Stimulated activated CD8-positive, alpha-beta memory T cell treated with anti-CD3 and anti-CD28 coated beads, Interleukin-4, amount 100 ng/mL, for 24 hours (primary cell): ENCODE results near the gene ADAM8.
"Not testable (repeated sequence)": the region's sequence is repeated elsewhere in the genome, so short reads cannot be mapped to it uniquely, and the experiment has no call there.

Experiments used
- DNase-seq: peaks from one replicate; pipeline ENCODE4 v3.0.0-alpha.2; 2020; ENCODE audit warnings: low read depth

ADAM8 gene

GRCh38 chr10:133267829-133268228, 8.8 kb downstream of the ADAM8 start:
- no peak for DNase-seq

DNA sequence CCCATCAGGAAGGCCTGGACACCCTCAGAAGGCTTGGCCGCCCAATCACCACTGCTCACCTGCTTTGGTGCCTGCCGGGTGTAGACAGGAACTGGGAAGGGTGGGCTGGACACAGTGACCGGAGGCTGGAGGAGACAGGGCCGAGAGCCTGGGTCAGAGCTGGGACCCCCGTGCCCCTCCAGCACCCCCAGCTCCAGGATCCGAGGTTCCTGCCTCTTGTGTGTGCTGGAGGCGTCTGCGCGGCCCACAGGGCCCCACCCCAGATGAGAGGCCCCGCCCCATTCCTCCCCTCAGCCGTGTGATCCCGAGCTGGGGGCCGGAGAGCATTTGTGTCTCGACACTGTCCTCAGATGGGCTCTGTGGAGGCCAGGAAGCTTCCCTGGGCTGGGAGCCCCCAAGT, 9.4 kb downstream of the ADAM8 start:
- DNase-seq = no peak

GRCh38 chr10:133266056-133266795, 10.4 kb downstream of the ADAM8 start:
- DNase-seq = no peak

DNA sequence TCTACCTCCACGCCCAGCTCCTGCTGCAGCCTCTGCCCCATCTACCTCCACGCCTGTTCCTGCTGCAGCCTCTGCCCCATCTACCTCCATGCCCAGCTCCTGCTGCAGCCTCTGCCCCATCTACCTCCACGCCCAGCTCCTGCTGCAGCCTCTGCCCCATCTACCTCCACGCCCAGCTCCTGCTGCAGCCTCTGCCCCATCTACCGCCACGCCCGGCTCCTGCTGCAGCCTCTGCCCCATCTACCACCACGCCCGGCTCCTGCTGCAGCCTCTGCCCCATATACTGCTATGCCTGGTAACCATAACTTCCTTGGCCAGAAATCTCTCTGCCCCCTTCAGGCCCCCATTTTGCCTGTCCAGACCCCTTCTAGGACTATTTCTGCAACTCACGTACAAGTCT, 11.6 kb downstream of the ADAM8 start:
- not testable (repeated sequence) for DNase-seq

- no peak for DNase-seq
These were observed 12.2 kb downstream of the ADAM8 start for GRCh38 chr10:133264461-133264860.

GRCh38 chr10:133263674-133264073, 13.0 kb downstream of the ADAM8 start:
- no peak for DNase-seq

- no peak for DNase-seq
These were observed 14.0 kb downstream of the ADAM8 start for GRCh38 chr10:133262696-133263095.

DNA sequence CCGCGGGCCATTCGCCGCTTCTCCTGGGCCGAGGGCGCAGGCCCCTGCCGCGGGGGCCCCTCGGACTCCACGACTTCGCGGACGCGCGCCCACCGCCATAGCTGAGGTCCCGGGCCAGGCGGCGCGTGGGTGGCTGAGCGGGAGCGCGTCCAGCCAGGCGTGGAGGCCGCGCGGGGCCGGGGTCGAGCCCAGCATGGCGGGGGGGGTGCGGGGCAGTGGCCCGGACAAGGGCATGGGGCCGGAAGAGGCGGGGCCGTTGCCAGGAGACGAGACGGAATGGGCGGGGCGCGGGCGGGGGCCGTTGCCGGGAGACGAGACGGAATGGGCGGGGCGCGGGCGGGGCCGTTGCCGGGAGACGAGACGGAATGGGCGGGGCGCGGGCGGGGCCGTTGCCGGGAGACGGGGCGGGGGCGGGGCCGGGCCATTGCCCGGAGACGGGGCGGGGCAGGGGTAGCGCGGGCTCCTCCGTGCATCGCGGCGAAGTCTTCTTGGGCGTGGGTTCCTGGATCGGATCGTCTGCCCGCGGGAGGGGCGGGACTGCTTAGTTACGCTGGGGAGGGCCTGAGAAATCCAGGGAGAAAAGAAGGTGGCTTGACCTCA, 14.8 kb downstream of the ADAM8 start:
- DNase-seq = peak; percentile 79

DNA sequence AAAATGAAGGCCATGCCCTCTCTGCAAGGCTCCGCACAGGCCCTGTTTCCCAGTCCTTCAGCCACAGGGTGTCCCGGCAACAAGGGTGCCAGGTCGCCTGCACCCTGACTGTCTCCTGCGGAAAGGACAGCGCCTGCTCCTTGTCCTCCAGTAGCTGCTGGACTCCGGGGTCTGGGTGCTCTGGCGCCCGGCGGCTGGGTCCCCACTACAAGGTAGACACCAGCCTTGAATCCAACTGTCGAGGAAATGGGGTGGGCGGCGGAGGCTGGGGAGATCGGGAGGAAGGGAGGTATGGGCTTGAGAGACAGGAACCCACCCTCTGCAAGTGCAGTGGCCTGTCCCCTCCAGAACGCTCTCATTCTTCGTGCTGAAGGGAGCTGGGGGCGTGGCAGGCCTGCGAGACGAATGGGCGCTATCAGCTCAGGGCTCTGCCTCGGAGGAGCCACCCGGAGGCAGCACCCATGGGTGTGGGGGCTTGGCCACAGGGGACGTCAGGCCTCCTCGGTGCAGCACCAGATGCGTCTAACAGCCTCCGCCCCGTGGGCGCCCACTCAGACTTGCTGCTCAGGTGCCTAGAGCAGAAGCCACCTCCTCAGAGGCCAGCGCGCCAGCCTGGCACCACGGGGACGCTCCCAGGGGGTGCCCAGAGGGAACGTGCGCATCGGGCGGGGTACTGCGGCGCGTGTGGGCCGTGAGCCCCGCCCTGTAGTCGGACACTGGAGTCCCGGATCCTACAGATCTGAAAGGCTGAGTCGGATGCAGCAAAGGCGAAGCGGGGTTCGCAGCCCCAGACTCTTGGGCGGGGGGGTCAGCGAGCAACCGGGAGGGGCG, 15.6 kb downstream of the ADAM8 start:
- peak; percentile 59 for DNase-seq

GRCh38 chr10:133259602-133259989, 17.1 kb downstream of the ADAM8 start:
- DNase-seq = no peak

GRCh38 chr10:133258818-133259601, 17.7 kb downstream of the ADAM8 start:
- DNase-seq = peak; percentile 77

DNA sequence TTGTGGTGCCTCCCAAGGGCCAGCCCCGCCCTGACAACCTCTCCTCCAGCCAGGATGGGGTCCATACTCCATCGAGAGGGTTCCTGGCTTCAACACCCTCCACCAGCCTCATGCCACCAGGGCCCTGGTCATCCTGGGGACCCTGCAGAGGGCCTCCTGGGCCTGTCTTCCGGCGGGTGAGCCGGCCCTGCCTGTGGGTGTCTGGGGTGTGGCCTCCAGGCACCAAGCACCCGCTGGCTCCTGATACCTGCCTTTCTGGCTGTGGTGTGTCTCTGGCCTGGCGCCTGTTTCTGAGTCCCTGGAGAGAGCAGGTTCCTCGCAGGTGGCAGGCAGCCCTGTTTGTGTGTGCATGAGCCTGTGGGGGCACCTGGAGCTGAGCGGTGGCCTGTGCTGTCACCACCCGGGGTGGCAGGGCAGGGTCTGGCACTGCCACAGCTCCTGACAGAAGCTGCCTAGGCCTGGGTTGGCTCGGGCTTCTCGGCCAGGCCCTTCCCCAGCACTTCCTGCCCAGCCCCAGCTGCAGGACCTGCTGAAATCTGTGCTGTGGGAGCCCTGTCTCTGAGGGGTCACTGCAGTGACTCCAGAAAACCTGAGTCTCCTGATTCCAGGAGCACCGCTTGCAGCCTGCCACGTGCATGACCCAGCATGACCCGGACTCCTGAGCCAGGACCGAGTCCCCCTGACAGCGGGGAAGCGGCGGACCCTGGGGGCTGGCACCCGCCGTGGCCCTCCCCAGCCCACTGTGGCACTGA, 18.4 kb downstream of the ADAM8 start:
- no peak for DNase-seq

DNA sequence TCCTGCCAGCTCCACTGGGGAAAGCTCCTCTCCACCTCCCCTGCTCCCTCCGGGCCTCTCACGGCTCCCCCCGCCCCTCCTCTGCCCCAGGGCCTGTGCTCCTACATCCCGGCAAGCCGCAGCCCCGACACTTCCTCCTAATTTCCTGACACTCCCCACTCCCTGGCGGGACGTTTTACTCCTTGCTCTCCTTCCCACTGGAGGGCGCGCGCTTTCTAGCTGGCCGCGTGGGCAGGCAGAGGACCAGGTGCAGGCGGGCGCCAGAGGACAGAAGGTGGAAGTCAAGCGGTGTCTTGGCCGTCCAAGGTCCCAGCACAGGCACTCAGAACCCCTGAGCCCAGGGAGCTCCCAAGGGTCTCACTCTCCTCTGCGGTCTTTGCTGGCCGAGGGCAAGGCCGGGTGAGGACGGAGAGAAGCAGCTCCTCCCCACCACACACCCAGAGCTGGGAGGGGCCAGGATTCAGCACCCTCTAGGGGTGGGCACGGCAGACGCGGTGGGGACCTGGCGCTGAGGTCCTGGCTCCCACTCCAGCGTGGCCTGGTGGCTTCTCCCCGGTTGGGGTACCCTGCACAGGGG, 19.1 kb downstream of the ADAM8 start:
- DNase-seq = no peak

- DNase-seq = no peak
These were observed 21.3 kb downstream of the ADAM8 start for GRCh38 chr10:133255323-133255722.

DNA sequence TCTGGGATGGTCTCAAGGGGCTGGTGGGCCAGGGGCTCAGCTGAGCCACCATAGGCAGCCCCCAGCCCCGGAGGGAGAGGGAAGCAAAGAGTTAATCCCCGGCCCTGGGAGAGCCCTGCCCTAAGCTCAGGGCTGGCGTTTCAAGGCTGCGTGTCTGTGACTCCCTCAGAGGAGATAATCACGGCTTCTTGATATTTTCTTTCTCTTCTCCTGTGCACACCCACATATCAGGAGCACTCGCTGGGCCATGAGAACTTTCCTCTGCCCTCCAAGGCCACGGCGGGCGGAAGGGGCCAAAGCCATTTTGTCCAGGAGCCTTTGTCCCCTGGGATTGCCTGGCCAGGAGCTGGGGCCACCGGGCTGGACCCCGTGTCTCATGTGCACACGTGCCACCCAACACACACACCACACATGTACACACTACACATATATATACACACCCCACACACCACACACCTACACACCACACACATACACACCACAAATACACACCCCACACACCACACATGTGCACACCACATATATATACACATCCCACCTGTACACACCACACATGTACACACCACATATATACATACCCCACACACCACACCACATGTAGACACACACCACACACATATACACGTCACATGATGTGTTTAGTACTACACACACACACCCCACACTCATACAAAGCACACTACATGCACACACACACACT, 22.1 kb downstream of the ADAM8 start:
- no peak for DNase-seq

DNA sequence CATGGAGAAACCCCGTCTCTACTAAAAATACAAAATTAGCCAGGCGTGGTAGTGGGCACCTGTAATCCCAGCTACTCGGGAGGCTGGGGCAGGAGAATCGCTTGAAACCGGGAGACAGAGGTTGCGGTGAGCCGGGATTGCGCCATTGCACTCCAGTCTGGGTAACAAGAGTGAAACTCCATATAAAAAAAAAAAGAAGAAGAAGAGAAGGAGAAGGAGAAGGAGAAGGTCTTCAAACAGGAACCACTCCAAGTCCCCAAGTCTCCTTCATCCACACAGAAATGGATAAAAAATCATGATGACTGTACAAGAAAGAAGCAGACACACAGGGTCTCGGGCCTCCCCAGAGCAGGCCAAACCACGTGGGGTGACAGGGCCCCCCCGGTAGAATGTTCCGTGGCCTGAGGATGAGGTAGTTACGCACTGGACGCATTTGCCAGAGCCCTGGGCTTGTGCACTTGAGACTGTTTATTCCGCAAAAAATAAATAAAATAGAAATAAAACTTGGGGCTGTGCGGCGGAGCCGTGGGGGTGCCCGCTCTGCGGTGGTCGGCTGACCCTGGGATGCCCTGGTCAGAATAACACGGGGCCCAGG, 23.2 kb downstream of the ADAM8 start:
- no peak for DNase-seq

DNA sequence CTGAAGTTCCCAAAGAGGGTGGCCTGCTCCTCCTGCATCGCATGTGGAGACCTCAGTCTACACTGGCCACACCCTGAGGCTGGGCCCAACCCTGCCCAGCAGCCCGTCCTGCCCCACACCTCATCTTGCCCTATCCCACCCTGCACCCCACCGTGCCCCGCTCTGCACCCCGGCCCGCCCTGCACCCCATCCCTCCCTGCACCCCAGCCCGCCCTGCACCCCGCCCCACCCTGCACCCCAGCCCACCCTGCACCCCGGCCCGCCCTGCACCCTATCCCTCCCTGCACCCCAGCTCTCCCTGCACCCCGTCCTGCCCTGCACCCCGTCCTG, 24.5 kb downstream of the ADAM8 start:
- no peak for DNase-seq

- no peak for DNase-seq
These were observed 25.1 kb downstream of the ADAM8 start for GRCh38 chr10:133251388-133252222.
